ENCODE data around the gene MROH2A.
"Not testable (repeated sequence)": the region's sequence is repeated elsewhere in the genome, so short reads cannot be mapped to it uniquely, and the experiment has no call there.

The MROH2A gene

GRCh38 chr2:233858331-233858730 is 80.2 kb downstream of the MROH2A start:
- DNase-seq: no peak

- no peak for DNase-seq
Measured at GRCh38 chr2:233862261-233862768, 84.2 kb downstream of the MROH2A start.

- no peak for DNase-seq
Measured at GRCh38 chr2:233865838-233866237, 87.7 kb downstream of the MROH2A start.

GRCh38 chr2:233866479-233866878 is 88.3 kb downstream of the MROH2A start:
- no peak for DNase-seq

GRCh38 chr2:233867993-233868532 is 89.9 kb downstream of the MROH2A start, which contains the start of gene MSL3B:
MSL3B (minus strand) TSS chr2:233868386.
- peak; percentile 40 for DNase-seq

GRCh38 chr2:233871432-233871831 is 93.3 kb downstream of the MROH2A start:
- no peak for DNase-seq

- DNase-seq: not testable (repeated sequence)
Measured at GRCh38 chr2:233872125-233872524, 94.0 kb downstream of the MROH2A start.

- DNase-seq: no peak
Measured at GRCh38 chr2:233882353-233882752, 104.2 kb downstream of the MROH2A start.

Data from activated T-cell treated with anti-CD3 and anti-CD28 coated beads for 4 hours (primary cell).